Kidney (tissue), 14 donors: ENCODE results near the gene VSIG8. TPM values are rescaled to one million over a fixed set of nuclear protein-coding genes. Genes with fewer than 3 reads are reported as not detected.

Experiments
- DNase-seq, 5 donors: peaks; one replicate each; pipeline ENCODE4 v3.0.0-alpha.2; 2013 to 2020
- FAIRE-seq: peaks from 2 replicates; lab custom pipeline; 2012; peaks lifted over from hg19 to GRCh38; lab: Jason Lieb, UNC
- H3K27ac ChIP-seq, 2 donors: one replicate each; pipeline ENCODE4 v1.7.0; 2013; ENCODE audit warnings: low read depth in 2 of 2, low read length in 2 of 2, inconsistent platforms in 1 of 2
- H3K27me3 ChIP-seq: one replicate; pipeline ENCODE4 v1.7.1; 2013; ENCODE audit warnings: low read length, inconsistent platforms; ENCODE audit not compliant: control insufficient read depth, insufficient read depth
- H3K36me3 ChIP-seq, 3 donors: one replicate each; pipeline versions ENCODE4 v1.7.0 to v1.7.1; 2013; ENCODE audit warnings: low read length in 3 of 3, control low read depth in 1 of 3, inconsistent platforms in 1 of 3; ENCODE audit not compliant: insufficient read depth in 3 of 3, control insufficient read depth in 2 of 3
- H3K4me1 ChIP-seq, 3 donors: one replicate each; pipeline versions ENCODE4 v1.7.0 to v1.7.1; 2013; ENCODE audit warnings: low read length in 3 of 3, inconsistent platforms in 1 of 3, low read depth in 1 of 3; ENCODE audit not compliant: control insufficient read depth in 2 of 3, insufficient read depth in 2 of 3
- H3K4me3 ChIP-seq, 3 donors: one replicate each; pipeline versions ENCODE4 v1.7.0 to v1.8.1; 2013; ENCODE audit warnings: low read length in 3 of 3, control low read depth in 1 of 3, inconsistent platforms in 1 of 3
- H3K9ac ChIP-seq, 3 donors: one replicate each; pipeline versions ENCODE4 v1.7.0 to v1.7.1; 2013; ENCODE audit warnings: low read length in 3 of 3, control low read depth in 1 of 3, inconsistent platforms in 1 of 3
- H3K9me3 ChIP-seq, 3 donors: one replicate each; pipeline versions ENCODE4 v1.7.0 to v1.7.1; 2013; ENCODE audit warnings: low read length in 3 of 3, control low read depth in 1 of 3, inconsistent platforms in 1 of 3; ENCODE audit not compliant: control insufficient read depth in 2 of 3, insufficient read depth in 1 of 3
- intact Hi-C: fragments of 100-400 bp; cut with DNase I; formaldehyde crosslinking; loops from one replicate; pipeline ENCODE4 v1.11.1; 2022
- polyA plus RNA-seq: library from polyadenylated mRNA; stranded (reverse); fragments of 350-450 nt; fragmentation: Illumina TruSeq; extraction: RNeasy Lipid Tissue Mini Kit (QIAGEN cat#74804); gene quantifications from one replicate; pipeline ENCODE4 v1.2.3, GENCODE V29; 2014; ENCODE audit warnings: low read depth, low replicate concordance; ENCODE audit not compliant: insufficient read depth
- total RNA-seq: library from RNA; stranded (reverse); fragmentation: NEBNext Ultra II Directional; extraction: Animal tissue kit (Norgen Biotek cat#: 25700); gene quantifications from one replicate; pipeline ENCODE4 v1.2.1, GENCODE V29; 2021
- TF ChIP-seq, protein P1 (sequence below): IDR thresholded peaks from 3 replicates; pipeline ENCODE4 v1.5.1; 2012; ENCODE audit warnings: mild to moderate bottlenecking, moderate library complexity, borderline replicate concordance; ENCODE audit not compliant: insufficient read depth; ENCODE audit errors: extremely low read depth
- donor health status: control.
- donor health status: control.
- donor health status: control.
- donor health status: control.
- donor health status: control.
- donor health status: DM: yes; HTN: yes; CAD: no.
- donor health status: Normal renal cell carcinoma (clear cell type).

Gene VSIG8
- total and polyA plus RNA-seq, 2 donors from 2014 or later: 8.1 TPM; not detected in 1

DNA sequence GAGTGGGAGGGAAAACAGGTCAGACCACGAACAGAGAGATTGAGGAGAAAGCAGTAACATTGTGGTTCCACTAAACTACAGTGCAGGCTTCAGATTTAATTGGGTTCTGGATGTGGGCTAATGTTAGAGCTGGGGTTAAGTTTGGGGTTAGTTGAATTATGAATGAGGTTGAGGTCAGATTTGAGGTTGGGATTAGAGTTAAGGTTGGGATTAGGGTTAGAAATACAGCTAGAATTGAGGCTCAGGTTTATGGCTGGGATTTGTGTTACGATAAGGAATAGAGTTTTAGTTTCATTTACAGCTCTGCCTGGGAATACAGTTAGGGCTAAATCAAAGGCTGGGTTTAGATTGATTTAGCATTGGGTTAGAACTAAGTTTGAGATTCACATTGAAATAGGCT is 1.8 kb upstream of the VSIG8 start:
- FAIRE-seq (no peak), DNase-seq (no peak)
- Histone ChIP-seq H3K4me3 (no peak overlapping the region), H3K27me3 (no peaks in the 10 kb centered on the region), H3K9ac (no peak overlapping the region), H3K4me1 (peaks cover 0 to 9% (median 8%) of the 10 kb centered on the region in 3 donors), H3K36me3 (no peaks in the 10 kb centered on the region), H3K27ac (no peak overlapping the region), H3K9me3 (no peaks in the 10 kb centered on the region)
- TF ChIP-seq, protein P1, sequence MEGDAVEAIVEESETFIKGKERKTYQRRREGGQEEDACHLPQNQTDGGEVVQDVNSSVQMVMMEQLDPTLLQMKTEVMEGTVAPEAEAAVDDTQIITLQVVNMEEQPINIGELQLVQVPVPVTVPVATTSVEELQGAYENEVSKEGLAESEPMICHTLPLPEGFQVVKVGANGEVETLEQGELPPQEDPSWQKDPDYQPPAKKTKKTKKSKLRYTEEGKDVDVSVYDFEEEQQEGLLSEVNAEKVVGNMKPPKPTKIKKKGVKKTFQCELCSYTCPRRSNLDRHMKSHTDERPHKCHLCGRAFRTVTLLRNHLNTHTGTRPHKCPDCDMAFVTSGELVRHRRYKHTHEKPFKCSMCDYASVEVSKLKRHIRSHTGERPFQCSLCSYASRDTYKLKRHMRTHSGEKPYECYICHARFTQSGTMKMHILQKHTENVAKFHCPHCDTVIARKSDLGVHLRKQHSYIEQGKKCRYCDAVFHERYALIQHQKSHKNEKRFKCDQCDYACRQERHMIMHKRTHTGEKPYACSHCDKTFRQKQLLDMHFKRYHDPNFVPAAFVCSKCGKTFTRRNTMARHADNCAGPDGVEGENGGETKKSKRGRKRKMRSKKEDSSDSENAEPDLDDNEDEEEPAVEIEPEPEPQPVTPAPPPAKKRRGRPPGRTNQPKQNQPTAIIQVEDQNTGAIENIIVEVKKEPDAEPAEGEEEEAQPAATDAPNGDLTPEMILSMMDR: no peak
- intact Hi-C loops: no loop called here

DNA sequence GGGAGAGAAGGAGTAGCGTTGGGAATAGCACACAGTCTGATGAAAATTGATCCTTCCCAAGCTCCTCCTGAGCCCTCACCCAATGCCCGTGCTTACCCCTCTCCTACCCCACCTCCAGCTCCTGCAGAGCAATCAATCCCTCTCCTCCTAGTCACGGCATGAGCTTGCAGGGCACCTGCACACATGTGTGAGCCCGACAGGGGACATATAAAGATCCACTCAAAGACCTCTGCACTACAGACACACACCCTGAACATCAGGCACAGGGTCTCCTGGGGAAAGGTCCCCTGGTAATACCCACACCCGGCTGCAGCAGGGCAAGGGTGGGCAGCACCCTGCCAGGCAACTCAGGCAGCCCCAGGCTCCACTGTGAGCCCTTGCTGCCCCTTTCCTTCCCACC is 426 bp downstream of the VSIG8 start:
- no peaks in the 10 kb centered on the region for H3K9me3 ChIP-seq
- no peak for DNase-seq
- H3K4me3 ChIP-seq: no peak overlapping the region
- H3K27me3 ChIP-seq: no peaks in the 10 kb centered on the region
- H3K36me3 ChIP-seq: no peaks in the 10 kb centered on the region
- intact Hi-C loops: no loop called here
- TF ChIP-seq, protein P1: no peak
- H3K4me1 ChIP-seq: no peaks in the 10 kb centered on the region
- H3K27ac ChIP-seq: no peak overlapping the region
- H3K9ac ChIP-seq: no peak overlapping the region
- FAIRE-seq: no peak

- intact Hi-C loops: no loop called here
- no peak overlapping the region for H3K4me3 ChIP-seq
- DNase-seq (no peak), FAIRE-seq (no peak)
- H3K27me3 ChIP-seq: no peaks in the 10 kb centered on the region
- H3K4me1 ChIP-seq: no peaks in the 10 kb centered on the region
- no peak overlapping the region for H3K9ac ChIP-seq
- no peak overlapping the region for H3K27ac ChIP-seq
- H3K9me3 ChIP-seq: no peaks in the 10 kb centered on the region
- TF ChIP-seq, protein P1: no peak
- H3K36me3 ChIP-seq: no peaks in the 10 kb centered on the region
Measured at GRCh38 chr1:159861218-159861617, 1.2 kb downstream of the VSIG8 start.

DNA sequence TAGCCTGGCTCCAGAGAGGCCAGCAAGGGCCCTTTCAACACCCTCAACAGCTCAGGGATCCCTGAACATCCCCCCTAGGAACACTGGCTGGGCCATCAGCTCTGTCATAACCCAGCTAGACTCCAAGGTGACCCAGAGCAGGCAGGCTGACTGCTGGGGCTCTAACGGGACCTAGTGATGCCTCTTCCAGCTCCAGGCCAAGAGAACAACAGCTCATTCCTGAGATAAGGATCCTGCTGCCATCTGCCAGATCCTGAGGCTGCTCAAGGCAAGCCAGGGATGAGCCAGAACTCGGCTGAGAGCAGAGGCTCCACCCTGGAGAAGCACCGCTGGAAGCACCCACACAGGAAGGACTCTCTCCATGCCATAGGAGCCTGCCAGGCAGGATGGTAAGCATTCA is 2.0 kb downstream of the VSIG8 start:
- no peak for FAIRE-seq
- Histone ChIP-seq H3K4me3 (no peak overlapping the region), H3K36me3 (no peaks in the 10 kb centered on the region), H3K27me3 (no peaks in the 10 kb centered on the region), H3K27ac (no peak overlapping the region), H3K9me3 (no peaks in the 10 kb centered on the region), H3K4me1 (no peaks in the 10 kb centered on the region), H3K9ac (no peak overlapping the region)
- TF ChIP-seq, protein P1: no peak
- no peak for DNase-seq
- intact Hi-C loops: no loop called here
